Frontal cortex (tissue), 4 donors: ENCODE measurements around the gene CCDC157. TPM values are rescaled to one million over a fixed set of nuclear protein-coding genes. Genes with fewer than 3 reads are reported as not detected.

Experiments used
- DNase-seq, 2 donors: peaks; one replicate each; pipeline ENCODE4 v3.0.0; 2012; ENCODE audit warnings: low spot score in 2 of 2
- FAIRE-seq: peaks from 2 replicates; lab custom pipeline; 2012; peaks lifted over from hg19 to GRCh38; lab: Jason Lieb, UNC
- total RNA-seq: library from RNA; depleted of rRNA; stranded (reverse); fragments of >200 nt; gene quantifications from one replicate; pipeline ENCODE4 v1.2.3, GENCODE V29; 2014
- donor health status: control.
- donor health status: control.
- donor health status: control.

Gene CCDC157
- total RNA-seq = 5.3 TPM

DNA sequence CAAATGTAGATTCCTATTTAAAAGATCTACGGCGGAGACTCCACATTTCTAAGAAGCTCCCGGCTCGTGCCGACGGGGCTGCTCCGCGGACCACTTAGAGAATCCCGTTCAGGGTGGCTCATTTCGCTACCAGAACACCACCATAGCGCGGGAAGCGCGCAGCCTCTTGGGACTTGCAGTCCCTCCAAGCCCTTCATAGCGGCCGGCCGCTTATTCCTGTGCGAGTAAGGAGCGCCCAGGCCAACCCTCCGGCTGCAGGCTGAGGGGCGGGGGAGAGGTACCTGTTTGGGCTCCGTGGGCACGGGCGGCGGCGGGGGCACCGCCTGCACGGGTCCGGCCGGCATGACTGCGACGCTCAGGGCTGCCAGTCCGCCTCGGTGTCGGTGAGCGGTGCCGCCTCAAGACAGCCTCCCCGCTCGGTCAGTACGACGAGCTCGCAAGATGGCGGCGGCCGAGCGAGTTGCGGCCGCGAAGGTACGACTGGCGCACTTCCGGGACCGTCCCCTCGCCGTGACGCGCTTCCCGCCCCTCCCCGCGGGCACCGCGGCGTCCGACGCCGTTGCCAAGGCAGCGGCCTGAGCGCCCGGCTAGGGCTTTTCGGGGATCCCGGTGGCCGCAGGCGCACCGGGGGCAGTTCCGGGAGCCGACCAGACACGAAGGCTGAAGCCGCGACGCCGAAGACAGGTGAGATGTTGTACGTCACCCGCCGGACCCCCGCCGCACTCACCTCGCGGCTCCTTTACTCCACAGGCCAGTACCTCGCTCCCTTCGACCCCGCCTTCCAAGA is at the start of gene CCDC157, which contains the start of gene SF3A1:
TSS of gene CCDC157 (plus strand) at position 559 of the 787 bp plus-strand sequence. CDS start 8,994 bp downstream, outside the sequence.
TSS of gene SF3A1 (minus strand) at position 446 of the 787 bp plus-strand sequence. CDS start at position 344, 102 bp downstream.
- DNase-seq = peak; percentile 95 to 98
- FAIRE-seq = no peak

DNA sequence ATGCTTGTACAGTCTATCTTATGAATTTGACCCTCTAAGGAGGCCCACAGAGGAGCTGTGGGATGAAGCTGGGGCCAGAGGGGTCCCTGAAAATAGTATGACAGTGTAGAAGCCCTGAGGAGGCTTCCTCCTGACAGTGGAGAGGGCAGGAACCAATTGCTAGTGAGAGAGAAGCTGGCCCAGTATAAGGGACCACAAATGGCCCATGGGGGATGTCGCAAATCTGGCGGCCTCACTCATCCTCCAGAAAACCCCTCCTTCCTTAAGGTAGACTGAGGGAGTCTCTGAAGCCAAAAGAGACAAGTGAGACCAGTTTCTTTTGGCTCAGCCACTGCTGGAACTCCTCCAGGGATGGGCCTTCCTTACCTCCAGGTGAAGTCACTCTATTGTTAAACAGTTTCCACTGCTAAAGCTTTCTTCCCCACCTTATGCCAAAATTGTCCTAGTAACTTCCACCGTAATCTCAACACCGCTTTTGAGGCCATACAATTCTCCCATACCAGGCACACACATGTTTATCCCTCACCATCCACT is 49.7 kb upstream of the CCDC157 start:
- DNase-seq (no peak), FAIRE-seq (no peak)

DNA sequence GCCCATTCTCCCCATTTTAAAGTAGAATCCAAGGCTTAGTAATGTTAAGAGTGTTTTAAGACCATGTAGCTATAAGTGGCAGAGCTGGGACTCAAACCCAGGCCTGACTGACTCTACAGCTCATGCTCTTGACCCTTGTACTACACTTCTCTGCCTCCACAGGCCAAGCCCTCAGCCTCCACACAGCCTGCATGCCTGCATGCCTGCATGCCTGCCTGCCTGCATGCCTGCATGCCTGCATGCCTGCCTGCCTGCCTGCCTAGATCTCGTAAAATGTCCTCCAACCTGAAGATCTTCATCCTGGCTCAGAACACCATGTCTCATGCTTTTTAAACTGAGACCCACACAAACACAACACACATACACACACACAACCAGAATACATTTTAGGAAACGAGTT is 48.7 kb upstream of the CCDC157 start:
- FAIRE-seq = no peak
- DNase-seq = no peak

GRCh38 chr22:30308518-30309230 is 48.1 kb upstream of the CCDC157 start:
- no peak for FAIRE-seq
- DNase-seq = no peak

GRCh38 chr22:30309951-30310741 is 46.7 kb upstream of the CCDC157 start:
- no peak for FAIRE-seq
- no peak for DNase-seq

DNA sequence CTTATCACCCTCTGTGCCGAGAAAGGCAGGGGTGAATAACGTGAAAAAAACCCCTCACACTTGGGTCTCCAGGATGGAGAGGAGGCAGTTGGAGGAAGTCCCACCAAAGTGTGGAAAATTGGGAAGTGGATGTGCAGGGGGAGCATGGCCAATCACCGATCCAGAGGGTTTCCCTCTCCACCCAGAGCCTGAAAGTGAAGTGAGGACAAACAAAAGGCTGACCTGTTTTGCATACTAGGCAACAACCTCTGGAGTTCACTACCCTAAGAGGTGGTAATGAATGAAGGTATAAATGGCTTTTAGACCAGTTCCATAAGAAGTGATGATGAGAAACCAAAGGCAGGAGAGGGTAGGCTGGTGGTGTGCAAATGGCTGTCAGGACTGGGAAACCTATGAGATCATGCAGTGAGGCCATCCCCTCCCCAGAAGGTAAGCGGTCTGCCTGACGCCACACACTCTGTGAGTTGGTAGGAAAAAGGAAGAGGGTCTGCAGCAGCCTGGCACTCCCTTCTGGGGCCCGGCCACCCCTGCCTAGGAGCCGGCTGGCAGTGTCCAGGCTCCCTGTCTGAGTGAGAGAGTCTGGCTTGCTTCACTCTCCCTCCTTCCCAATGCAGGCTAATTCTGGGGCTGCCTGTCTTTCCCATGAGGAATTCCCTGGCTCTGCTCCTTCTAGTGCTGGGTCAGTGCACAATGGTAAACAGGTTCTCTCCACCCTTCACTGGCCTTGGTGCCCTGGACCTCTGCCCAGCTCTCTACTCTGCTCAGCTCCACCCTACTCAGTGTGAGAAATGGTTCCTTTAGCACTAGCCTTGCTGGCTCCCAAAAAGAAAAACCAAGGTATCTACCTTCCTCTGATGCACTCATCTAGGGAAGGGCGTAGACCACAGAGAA is 45.7 kb upstream of the CCDC157 start:
- DNase-seq (no peak), FAIRE-seq (no peak)

DNA sequence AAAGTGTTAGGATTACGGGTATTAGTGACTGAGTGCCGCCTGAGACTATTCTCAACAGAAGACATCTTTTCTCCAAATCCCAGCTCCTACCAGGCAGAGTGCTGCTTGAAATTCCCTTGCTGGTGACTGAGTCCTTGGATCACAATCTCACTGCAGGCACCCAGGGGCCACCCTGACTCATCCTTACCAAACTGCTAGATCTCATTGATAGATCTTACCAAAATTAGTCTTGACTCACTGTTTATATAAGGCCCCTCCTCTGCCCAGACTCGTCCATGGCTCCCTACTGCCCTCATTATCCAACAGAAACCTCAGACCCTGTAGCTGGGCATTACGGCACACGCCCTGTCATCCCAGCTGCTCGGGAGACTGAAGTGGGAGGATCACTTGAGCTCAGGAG is 44.8 kb upstream of the CCDC157 start:
- FAIRE-seq = no peak

GRCh38 chr22:30313527-30314363 is 43.1 kb upstream of the CCDC157 start:
- no peak for DNase-seq
- no peak for FAIRE-seq

More for the DNA sequence above, 44.8 kb upstream of the CCDC157 start:
- DNase-seq = no peak

GRCh38 chr22:30314915-30315314 is 41.9 kb upstream of the CCDC157 start:
- no peak for FAIRE-seq
- no peak for DNase-seq

DNA sequence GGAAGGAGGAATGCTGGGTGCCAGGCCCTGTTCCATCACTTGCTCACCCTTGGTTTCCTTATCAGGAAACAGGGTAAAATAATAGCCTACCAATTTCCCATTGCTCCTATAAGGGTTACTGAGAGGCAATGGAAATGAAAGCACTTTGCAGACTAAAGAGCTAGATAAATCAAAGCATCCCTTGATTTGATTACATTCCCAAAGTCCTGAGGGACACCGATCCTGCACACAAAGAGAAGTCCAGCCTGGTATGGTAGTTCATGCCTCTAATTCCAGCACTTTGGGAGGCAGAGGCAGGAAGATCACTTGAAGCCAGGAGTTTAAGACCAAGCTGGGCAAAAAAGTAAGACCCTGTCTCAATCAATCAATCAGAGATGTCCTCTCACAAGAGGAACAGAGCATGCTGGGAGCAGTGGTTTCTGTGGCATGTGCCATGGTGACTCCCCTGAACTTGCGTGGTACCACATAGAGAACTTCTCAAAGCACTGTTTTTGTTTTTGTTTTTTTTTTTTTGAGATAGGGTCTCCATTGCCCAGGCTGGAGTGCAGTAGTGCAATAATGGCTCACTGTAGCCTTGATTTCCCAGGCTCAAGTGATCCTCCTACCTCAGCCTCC is 40.7 kb upstream of the CCDC157 start:
- no peak for FAIRE-seq
- DNase-seq = no peak

GRCh38 chr22:30317778-30318177 is 39.0 kb upstream of the CCDC157 start:
- DNase-seq (no peak), FAIRE-seq (no peak)

DNA sequence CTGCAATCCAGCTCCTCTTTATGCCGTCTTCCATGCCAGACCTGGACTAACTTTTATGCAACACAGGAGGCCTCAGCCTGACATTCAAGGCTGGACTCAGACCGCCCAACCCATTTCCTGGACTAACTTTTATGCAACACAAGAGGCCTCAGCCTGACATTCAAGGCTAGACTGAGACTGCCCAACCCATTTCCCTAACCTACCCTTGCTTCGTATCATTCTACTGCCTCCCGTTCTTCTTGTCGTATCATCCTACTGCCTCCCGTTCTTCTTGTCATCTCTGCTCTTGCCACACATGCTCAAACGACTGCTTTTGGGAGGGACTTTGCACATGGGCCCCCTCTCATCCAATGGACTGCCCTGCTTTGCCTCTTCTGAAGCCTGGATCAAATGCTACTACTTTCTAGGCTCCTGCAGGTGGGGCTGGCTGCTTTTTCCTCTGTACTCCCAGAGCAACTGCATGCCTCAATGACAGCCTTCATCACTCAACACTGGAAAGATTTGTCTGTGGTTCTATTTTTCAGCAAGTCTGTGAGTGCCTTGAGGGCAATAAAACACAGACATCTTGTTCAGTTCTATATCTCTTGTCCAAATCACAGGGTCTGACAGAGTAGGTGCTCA is 37.9 kb upstream of the CCDC157 start:
- FAIRE-seq (no peak), DNase-seq (no peak)

- no peak for FAIRE-seq
- DNase-seq = no peak
These were observed 36.7 kb upstream of the CCDC157 start for GRCh38 chr22:30320021-30320556.

DNA sequence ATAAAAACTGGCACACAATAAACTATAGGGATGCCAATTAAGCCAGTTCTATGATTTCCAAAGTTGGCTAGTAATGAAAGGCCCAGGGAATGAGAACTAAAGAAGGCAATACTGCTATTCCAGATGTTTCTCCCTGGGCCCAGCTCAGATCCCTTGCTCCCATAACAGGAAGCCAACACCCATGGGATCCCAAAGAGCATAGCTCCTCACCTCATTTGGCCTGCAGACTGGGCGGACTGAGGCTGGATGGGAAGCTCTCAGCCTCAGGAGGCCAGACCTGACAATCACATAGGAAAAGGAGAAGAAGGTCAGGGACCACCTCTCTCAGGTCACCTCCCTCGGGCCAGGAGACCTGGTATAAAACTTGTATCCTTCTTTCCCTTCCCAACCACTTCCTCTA is 35.3 kb upstream of the CCDC157 start:
- DNase-seq = no peak
- FAIRE-seq = no peak

DNA sequence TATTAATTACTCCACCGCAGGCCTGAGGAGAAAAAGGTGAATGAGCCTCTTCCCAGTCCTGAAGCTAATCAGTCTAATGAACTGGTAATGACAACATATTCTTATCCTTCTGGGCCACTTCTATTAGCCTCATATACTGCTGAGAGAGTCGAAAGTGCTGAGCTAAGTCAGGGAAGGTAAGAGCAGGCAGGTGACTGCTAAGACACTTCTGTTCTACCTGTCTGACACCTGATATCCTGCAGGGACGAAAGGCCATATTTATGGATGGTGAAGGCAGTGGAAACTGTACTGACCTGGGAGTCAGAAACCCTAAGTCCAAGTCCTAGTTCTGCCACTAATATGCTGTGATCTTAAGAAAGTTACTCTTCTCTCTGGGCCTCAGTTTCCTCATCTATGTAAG is 33.6 kb upstream of the CCDC157 start:
- FAIRE-seq (no peak), DNase-seq (no peak)

DNA sequence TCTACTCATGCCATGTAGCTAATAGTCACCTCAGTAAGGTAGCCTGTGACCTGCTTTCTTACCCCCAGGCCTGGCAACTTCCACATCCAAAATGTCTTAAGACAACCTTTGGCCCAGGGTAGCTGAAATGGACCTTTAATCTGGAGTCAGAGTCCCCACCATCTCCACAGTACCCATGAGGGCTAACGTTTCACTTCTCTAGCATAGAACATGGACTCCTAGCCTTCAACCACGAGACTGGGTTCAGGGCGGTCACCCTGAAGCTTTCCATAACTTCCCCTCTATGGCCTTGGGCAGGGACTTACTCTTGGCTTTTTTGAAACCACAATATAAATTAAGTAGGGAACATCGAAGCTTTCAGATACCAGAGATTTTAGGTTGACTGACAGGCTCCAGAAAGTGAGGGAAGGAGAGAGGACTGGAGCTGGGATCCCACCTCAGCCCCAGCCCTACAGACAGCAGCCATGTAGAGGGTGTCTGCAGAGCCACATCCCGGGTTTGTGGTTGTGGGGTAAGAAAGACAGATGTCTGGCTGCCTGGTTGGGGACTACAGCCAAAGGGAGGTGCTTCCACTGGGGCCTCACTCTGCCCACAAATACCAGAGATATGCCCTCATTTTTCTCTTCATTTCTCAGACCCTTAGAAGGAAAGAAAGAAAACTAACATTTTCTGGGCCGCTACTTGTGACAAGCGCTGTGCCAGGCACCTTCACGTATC is 32.6 kb upstream of the CCDC157 start:
- no peak for FAIRE-seq
- DNase-seq = no peak
